ENCODE results near the gene KCNAB2.

The KCNAB2 gene

DNA sequence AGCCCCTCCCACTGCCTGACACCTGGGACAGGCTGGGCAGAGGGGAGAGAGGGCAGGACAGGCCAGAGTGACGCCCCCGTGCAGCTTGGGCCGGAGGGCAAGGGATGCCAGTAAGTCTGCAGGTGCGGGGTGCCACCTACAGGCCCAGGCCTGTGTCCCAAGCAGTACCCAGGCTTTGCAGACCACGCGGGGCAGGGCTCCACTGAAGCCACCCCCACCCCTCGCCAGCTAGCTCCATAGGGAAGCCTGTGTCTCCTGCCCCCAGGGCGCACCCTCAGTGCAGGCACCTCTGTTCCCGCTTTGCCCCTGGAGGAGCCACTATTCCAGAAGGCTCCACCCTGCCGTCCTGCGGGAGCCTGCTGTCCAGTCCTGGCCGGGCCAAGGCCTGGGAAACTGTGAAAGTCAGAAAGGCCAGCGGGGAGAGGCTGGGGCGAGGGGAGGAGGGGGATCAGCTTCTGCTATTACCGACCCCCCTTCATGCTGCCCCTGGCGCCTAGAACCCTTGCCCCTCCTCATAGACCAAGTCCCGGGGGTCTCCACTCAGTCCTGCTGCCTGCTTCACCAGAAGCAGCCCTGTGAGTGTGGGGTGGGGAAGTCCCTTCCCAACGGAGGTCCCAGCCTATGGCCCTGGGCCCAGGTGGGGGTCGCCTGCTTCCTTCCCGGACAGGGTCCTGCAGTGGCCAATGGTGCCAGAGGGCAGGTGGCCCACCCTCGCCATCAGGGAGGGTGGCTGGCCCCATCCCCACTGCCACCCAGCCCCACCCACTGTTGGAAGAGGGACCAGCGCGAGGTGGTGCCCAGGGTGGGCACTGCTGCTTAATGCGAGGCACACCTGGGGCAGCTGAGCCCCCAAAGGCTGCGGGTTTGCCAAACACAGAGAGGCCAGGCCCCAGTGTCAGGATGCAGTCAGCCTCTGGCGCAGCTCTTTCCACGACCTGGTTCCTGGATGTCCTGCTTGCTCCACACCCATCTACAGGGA, 54.4 kb downstream of the KCNAB2 start:
- DNase-seq, result no peak

DNA sequence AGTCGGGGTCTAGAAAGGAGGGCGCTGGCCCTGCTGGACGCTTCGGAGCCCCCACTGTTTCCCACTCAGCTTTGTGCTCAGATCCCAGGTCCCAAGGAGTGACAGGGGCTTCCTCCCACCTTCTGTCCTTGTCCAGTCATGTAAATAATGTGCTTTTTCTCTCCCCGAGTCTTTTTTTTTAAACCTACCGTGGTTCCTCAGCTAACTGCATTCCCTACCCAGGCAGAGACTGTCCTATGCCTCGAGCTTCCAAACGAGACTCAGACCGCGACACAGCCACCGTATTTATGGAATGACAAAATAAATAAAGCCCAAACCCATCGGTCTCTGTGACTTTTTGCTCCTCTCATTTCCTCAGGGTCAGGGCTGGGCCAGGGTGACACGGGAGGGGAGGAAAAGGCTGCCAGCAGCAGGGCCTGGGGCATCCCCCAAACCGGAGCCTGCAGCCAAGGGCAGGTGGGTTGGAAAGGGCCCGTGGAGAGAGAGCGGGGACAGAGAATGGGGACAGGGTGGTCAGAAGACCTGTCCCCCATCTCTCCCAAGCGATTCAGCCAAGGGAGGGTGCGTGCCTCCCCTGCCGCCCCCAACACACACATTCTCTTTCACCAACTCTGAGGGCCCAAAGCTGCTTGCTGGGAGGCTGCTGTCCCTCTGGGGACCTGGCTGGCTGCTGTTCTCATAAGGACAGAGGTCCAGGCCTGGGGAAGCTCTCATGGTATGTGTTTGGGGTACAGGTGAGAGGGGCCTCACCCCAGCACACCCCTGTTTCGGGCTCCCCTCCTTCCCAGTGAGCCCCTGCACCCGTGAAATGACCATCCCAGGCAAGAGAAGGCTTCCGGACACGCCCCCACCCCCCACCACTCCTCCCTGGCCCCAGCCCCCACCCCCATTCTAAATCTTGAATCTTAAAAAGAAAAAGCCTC, 55.4 kb downstream of the KCNAB2 start:
- DNase-seq, result no peak

- no peak for DNase-seq
Observed at GRCh38 chr1:6101826-6102531, 56.3 kb downstream of the KCNAB2 start.

- no peak for DNase-seq
Observed at GRCh38 chr1:6102532-6102845, 56.8 kb downstream of the KCNAB2 start.

DNA sequence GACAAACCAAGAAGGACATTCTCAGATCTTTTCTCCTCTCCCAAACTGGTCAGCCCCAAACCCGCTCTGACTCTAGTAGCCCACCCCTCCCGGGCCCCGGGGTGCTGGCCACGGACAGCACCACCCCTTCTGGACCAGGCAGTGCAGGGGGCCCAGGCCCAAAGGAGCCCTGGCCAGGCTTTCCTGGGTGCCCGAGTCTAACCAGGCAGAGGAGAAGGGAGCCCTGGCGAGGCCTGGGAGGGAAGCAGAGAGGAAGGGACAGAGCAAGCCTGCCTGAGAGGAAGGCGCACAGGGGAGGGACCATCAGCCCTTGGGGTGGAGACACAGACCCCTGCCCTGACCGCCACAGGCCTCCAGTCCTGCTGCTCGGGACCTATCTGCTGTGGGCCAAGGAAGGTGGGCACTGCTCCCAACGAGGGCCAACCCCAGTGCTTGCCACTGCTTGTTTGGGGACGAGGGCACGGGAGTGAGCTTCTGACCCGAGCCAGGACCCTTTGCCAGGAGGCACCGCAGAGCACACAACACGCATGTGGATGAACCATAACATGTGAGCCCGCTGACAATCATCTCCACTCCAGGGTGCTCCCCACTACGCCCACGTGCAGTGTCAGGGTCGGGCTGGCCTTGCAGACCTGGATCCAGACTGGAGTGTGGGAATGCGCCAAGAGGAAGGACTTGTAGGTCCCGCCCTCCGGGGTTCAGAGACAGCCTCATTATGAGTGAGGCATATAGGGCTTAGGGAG, 57.6 kb downstream of the KCNAB2 start:
- no peak for DNase-seq

DNA sequence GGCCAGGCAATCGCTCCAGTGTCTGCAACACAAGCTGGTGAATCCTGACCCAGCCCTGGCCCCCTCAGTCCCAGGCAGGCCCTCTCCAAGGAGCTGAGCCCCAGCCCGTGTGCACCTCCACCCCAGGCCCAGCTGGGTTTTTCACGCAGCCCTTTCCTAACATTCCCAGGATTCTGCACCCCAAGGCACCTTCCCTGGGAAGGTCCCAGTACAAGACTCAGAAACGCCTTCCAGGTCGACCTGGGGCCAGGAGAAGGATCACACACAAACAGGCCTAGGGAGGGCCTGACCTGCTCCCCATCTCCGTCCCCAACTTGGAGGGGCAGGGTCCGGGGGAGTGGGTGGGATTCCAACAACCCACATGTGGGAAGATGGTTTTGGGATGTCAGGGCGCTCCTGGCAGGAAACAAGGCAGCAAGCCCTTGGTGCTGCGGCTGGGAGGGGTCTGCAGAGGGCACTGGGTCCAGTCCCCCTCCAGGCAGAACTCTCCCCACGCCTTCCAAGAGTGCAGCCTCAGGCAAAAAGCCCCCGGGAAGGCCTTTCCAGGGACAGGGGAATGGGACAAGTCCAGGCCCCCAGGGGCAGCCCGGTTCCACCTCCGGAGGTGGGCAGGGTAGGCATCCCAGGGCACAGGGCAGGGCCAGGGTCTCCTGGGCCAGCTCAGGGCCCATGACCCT, 58.3 kb downstream of the KCNAB2 start:
- DNase-seq, result no peak

DNA sequence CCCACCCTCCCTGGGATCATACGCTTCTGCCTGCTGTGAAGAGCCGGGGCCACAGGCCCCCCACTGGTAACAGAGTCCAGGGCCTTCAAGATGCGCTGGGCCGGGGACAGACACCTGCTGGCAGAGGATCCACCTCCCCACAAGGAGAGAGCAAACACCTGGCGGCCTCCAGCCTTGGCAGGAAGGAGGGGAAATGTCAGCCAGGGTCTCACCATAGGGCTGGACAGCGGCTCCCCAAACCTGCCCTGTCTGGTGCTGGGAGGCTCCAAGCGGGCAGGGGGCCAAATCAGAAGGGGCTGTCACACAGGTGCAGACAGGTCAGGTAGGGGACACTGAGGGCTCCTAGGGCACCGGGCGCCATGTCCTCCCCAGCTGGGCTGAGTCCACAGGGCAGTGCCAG, 58.9 kb downstream of the KCNAB2 start:
- no peak for DNase-seq

DNA sequence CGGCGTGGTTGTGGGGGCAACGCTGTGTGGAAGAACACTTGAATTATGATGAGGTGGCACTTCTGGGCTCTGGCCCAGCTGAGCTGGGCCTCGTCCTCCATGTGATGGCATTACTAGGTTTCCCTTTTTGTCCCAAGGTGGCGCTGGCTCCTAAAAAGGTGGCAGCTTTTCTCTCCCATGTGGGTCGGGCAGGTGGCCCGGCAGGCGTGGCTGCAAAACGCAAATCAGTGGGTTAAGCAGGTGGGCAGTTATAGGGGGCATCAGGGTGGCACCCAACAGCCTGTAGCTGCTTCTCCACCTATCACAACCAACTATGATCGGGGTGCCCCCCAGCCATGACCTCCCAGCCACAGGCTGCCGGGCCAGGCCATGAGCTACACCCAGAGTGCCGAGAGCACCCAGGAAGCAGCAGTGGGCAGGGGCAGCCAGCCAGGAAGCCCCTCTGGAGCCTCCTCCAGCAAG, 59.6 kb downstream of the KCNAB2 start:
- peak; percentile 36 for DNase-seq

GRCh38 chr1:6105763-6106162, 60.1 kb downstream of the KCNAB2 start:
- DNase-seq, result no peak

DNA sequence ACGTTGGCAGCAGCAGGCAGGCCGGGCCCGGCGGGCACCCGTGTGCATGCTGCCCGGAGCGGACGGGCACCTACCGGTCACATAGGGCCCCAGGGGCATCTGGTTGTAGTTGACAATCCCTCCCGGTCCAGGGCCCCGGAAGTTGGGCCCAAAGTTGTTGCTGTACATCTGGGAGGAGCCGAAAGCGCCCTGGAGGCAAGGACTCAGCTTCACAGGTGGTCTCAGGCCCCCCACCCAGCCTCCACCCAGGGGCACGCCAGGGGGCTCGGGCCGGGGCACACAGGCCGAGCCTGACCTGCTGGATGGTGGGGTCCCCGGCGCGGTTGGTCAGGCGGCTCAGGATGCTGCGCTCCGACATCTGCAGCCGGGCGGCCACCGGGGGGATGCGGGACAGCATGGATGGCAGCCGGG, 60.6 kb downstream of the KCNAB2 start:
- DNase-seq, result no peak

DNA sequence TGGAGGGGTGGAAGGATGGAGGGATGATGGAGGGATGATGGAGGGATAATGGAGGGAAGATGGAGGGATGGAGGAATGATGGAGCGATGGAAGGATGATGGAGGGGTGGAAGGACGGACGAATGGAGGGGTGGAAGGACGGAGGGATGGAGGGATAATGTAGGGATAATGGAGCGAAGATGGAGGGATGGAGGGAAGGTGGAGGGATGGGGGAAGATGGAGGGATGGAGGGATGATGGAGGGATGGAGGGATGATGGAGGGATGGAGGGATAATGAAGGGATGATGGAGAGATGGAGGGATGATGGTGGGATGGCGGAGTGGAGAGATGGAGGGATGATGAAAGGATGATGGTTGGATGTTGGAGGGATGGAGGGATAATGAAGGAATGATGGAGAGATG, 61.3 kb downstream of the KCNAB2 start:
- DNase-seq, result no peak

- no peak for DNase-seq
Observed at GRCh38 chr1:6107409-6108356, 62.0 kb downstream of the KCNAB2 start.

- DNase-seq, result no peak
Observed at GRCh38 chr1:6108476-6108875, 62.8 kb downstream of the KCNAB2 start.

DNA sequence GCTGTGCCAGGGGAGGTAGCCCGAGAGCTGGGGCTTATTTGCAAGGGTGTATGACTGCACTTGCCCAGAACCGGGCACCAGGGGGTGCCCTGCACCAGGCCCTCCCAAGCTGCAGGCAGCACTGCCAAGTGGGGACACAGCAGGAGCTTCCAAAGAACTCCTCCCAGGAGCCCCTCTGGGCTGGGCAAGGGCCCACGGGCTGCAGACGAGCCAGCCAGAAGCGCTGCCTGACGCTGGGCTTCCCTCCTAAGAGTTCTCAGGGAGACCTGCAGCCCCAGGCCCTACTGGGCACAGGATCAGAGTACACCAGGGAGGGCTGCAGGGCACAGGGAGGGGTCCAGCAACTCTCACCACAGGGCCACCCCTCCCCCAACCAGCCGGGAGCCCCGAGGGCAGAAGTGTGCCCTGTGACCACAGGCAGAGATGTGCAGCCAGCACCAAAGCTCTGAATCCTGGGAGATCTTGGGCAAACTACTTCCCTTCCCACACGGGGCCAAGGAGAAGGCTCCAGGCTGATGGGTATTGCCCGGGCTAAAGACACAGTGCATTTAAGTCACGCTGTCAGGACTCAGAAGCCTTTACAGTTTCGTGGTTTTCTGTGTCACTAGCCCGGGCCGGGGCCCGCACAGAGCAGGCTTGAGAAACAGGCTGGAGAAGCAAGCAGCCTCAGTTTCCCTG, 63.4 kb downstream of the KCNAB2 start:
- DNase-seq, result peak; percentile 21

GRCh38 chr1:6109688-6110087, 64.0 kb downstream of the KCNAB2 start:
- DNase-seq, result no peak

GRCh38 chr1:6110326-6110725, 64.6 kb downstream of the KCNAB2 start:
- no peak for DNase-seq

DNA sequence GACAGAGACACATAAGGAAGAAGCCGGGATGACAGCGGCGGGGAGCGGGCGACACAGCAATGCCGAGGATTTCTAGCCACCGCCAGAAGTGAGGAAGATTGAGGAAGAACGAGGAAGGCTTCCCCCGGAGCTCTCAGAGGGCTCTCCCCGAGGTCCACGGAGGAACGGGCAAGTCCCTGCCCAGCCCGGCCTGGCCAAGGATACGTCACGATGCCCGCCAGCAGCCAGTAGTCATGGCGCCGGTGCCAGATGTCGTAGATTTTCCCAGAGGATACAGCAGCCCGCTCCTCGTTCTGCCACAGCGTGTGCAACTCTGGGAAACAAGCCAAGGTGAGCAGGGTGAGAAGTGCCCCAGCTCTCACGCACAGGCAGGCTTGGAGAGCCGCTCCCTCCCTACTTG, 65.9 kb downstream of the KCNAB2 start:
- no peak for DNase-seq

DNA sequence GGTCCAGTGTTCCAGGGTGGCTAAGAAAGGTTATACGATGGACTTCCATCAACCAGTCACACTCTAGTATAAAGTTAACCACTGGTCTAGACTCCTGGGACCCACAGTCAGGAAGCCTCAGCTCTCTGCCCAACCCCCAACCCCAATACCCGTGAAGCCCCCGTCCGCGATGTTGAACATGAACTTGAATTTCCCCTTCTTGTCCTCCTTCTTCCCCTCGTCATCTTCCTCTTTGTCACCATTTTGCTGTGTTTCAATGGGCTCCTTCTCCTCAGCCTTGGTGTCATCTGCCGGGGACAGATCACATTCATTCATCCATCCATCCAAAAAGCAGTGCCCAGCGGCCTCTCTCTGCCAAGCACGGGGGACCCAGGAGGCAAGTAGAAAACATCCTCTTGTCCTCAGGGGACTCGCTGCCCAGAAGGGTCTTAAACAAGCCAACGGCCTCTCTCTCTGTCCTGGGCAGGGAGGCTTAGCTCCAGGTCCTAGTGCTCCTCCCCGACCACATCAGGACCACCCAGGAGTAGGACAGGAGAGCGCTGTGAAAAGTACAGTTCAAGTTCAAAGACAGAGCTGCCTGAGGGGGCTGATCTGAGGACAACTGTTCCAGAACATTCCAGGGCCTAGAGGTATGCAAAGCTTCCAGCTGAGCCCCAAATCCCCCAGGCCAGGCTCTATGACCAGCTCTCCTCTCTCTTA, 66.5 kb downstream of the KCNAB2 start:
- no peak for DNase-seq

DNA sequence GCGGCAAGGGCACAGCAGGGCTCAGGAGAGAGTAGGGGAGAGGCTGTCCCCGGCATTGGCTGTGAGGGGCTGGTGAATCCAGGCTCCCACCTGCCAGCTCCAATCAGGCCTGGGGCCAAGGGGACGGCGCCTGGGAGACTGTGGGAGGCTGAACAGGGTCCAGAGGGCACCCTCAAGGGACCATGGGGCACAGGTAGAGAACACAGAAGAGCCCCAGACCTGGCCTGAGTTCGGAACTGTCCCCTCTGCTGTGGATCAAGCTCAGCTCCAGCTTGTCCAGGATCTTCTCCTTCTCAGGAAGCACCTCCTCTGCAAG, 67.0 kb downstream of the KCNAB2 start:
- no peak for DNase-seq

GRCh38 chr1:6113116-6113515, 67.4 kb downstream of the KCNAB2 start:
- no peak for DNase-seq

Data from NCI-H526 treated with DMSO at 0.1 percent for 48 hours (cell line).